ENCODE data around the gene CCNH.
A peak's percentile ranks its signal among the peaks of the same experiment; 100 is the strongest.

CCNH gene

DNA sequence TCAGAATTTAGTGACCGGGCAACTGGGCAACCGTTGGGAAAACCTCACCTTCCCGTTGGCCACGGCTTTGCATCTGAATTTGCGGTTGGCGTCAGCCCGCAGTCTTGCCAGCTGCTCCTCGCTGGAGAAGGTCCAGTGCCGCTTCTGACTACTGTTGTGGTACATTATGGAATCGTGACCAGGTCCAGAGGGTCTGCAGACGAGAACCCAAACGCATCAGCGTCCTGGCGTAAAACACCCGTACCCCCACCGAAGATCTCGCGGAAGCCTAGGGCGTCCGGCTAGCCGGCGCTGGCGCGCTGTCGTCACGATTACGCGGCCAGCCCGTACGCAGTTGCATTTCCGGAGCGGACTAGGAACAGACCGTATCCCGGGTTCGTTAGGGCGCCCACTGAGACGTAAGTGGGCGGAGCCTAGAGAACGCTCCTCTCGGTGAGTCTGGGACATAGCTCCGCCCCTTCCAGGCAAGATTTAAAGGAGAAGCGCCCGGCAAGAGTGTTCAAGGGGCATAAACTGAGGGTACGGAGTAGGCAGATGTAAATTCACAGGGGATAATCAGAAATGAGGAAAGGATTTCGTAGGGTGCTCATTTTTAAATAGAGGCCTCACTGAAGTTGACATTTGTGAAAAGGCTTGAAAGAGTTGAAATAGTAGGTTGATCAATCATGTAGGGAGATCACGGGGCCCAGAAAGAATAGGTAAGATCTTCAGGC, at the start of gene CCNH:
Gene CCNH (minus strand): TSS at position 301 of the 713 bp plus-strand sequence. CDS start 136 bp downstream, at position 165.
- DNase-seq = peak; percentile 98

DNA sequence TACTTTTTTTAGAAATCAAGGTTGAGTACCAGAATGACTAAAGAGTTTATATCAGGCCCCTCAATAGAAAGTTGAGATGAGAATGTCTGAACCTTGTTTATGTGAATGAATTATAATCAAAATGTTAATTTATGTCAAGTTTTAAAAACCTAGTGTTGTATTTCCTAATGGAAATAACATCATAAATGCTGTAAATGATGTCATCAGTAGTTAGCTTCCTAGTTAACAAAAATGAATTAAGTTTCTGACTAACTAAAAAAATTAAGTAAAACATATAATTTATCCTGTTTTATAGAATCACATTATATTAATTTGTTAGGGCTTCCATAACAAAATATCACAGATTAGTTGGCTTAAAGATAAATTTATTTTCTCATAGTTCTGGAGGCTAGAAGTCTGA, 45.0 kb upstream of the CCNH start:
- no peak for DNase-seq

DNA sequence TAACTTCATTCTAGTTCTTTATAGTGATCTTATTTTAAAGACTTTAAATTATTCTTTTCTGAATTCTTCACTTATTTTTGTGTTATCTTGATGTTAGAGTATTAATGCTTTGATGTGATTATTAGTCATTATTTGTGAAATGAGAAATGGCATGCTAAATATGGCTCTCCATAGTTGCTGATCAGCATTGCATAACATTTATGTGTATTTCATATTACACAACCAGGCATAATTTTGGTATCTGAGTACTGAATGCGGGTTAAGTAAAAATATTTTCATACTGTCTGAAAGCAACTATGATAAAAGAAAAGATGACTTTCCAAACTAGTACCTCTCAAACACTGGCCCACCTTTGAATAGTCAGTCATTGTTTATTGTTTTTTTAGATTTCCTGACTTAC, 41.1 kb upstream of the CCNH start:
- DNase-seq = no peak

DNA sequence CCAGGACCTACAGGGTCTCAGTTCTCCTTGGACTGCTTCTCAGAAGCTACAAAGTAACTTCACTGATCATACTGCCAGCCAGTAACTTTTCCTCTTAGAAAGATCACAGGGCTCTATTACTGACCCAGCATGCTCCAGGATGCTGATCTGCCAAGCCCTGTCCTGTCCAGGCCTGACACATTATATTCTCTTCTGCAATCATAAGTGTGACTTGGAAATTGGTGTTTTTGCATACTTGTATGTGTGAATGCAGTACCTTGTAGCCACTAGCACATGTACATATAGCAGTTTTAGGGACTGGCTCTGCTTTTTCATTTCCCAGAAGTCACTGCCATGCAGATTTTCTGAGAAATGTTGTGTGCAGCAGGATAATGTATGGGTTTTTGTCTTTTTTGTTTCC, 40.1 kb upstream of the CCNH start:
- no peak for DNase-seq

DNA sequence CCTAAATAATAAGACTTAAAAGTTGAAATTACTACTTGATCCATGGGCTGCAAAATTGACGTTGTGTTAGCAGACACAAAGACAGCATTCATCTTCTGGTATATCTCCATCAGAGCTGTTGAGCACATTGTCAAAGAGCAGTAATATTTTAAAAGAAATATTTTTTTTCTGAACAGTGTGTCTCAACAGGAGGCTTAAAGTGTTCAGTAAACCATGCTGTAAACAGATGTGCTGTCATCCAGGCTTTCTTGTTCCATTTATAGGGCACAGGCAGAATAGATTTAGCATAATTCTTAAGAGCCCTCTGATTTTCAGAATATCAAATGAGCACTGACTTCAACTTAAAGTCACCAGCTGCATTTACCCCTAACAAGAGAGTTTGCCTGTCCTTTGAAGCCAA, 29.7 kb upstream of the CCNH start:
- no peak for DNase-seq

DNA sequence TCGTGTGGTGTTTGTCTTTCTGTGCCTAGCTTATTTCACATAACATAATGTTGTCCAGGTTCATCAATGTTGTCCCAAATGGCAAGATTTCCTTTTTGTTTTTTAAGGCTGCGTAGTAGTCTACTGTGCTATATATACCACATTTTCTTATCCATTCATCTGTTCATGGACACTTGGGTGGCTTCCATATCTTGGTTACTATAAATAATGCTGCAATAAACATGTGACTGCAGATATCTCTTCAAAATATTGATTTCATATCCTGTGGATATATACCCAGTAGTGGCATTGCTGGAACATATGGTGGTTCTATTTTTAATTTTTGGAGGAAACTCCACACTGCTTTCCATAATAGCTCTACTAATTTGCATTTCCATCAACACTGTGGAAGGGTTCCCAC, 25.5 kb upstream of the CCNH start:
- DNase-seq = no peak

DNA sequence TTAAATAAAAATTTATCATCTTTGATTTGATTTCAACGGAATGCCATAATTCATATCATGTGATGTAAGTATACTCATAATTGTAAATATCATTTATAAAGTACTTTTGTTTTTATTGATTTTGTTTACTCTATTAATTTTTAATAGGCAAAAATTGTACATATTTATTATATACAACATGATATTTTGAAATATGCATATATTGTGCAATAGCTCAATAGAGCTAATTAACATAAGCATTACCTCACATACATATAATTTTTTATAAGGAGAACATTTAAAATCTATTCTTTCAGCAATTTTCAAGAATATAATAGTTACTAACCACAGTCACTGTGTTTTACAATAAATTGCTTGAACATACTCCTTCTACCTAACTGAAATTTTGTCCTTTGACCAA, 25.0 kb upstream of the CCNH start:
- DNase-seq = no peak

DNA sequence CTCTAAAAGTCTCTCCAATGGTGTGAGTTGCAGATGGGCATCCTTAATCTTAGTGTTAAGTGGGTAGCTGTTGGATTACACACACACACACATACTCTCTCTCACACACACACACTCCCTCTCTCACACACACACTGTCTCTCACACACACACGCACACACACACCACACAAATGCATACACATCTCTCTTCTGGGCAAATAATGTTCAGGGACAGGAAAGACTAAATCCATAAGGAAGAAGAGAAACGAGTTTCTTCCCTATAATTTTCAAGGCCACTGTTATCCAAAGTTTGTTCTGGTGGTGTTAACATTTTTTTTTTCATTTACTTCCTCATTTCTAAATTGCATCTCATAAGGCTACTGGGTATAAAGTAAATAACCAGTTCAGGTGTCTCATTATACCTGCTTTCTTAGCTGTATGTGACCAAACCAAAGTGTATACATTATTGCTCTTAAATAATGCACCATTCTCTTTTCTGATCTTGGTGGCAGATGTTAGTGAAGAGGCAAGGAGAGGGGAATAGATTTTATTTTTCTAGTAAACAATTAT, 22.5 kb upstream of the CCNH start:
- no peak for DNase-seq

DNA sequence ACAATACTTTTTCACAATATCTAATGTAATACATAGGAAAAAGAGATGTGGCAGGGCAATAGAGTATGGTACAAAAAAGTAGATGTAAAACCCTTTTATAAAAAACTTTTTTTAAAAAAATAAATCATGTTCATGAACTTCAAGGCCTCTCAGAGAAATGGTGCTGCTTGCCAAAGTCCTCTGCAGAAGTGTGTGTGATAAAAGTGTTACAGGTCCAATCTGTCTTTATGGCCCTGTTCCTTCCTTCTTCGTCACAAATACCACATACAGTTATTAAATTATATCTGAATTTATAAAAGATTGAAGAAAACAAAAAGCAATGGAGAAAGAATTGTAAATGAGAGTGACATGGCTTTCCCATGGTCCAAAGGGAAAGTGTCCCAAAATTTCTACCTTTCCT, 21.7 kb upstream of the CCNH start:
- no peak for DNase-seq

DNA sequence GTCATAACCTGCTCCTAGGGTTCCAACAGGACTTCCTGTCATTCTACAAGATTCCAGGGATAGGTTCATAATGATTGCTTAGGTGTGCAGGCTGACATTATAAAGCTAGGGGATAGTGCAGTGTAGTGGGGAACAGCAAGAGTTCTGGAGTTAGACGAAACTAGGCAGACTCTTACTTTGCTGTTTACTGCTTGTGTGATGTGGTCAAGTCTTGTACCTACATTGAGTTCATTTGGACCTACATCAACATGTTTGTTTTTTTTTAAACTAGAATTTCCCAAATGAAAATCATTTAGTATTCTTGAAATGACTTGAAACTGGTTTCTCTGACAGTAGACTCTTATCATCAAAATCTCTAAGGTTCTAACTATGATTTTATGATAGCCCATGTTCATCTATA, 21.2 kb upstream of the CCNH start:
- no peak for DNase-seq

DNA sequence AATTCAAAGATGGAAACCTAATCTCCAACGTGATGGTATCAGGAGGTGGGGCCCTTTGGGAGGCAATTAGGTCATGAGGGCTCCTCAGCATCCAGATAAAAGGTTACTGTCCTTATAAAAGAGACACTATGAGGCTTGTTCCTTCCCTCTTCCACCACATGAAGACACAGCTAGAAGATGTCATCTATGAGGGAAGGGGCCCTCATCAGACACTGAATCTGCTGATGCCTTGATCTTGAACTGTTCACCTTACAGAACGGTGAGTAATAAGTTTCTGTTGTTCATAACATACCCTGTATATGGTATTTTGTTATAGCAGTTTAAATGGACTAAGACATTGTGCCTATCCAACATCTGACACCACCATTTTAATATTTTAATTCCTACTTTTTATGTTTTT, 19.7 kb upstream of the CCNH start:
- DNase-seq = no peak

DNA sequence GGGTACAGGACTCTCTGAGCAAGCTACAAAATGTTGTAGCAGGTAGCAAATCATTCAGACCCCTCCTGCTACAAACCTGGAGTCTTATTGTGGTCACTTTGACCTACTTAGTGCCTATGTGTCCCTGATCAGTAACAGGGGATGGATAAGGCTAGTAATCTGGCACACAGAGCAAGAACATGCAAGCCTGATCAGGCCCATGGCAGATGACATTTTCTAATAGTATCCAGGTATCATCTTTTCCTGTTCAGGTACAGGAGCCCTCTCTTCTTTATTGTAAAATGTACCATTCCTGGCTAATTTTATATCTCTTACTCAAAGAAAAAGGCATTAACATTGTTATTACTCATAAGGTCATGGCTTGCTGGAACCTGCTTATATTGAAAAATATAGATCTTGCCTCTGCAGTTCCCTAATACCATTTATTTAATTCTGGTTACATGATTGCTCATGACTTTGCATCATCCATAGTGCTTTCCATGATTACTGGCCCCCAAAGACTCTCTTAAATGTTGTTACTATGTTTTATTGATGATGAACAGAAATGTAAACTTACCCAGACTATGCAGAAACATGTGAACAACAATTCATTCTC, 18.2 kb upstream of the CCNH start:
- no peak for DNase-seq

DNA sequence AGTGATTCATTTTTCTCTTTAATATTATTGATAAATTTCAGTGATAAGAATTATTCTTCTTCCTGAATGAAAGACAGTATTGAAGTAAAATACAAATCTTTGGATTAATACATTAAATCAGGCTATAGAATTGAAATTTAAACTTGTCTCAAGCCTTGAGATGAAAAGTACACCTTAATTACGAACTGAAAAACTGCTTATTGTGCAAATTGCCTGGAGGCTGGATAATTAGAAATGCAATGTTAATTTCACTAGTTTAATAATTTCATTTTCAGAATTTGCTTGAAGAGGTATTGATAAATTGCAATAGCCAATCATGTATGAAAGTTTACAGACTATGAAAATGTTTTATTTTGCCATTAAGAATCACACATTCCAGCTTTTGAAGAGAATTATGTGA, 11.0 kb upstream of the CCNH start:
- DNase-seq = no peak

DNA sequence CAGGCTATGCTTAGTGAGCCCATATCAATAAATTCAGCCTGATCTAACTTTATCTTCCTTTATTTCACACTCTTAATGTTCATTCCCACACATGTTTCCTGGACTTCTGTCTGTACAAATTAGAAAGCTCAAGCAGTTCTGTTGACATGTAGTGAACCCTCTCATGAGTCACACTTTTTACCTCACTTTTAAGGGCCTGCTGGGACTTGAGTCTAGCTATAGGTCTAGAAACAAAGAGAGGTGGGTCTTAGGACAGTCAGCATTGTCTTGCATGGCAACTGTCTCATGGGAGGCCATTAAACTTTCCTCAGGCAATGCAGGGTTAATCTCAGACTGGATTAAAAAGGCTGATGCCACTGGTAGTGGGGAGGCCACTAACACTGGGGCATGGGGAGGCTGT, 8.6 kb upstream of the CCNH start:
- DNase-seq = no peak

DNA sequence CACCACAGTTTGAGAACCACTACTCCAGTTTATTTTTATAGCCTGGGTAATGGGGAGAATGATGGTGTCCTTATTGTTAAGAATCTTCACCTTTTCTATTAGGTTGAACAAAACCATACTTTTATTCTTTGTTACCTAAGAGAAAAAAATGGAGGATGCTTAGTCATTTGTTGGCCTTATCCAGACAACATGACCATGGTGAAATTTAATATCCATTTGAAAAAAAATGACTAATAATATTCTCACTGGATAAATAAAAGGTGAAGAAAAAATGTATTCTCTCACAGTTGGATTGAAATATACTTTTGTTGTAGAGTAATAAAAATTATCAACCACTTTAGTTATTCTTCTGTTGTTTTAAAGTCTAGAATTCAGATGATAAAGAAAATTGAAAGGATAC, 5.8 kb upstream of the CCNH start:
- DNase-seq = no peak

DNA sequence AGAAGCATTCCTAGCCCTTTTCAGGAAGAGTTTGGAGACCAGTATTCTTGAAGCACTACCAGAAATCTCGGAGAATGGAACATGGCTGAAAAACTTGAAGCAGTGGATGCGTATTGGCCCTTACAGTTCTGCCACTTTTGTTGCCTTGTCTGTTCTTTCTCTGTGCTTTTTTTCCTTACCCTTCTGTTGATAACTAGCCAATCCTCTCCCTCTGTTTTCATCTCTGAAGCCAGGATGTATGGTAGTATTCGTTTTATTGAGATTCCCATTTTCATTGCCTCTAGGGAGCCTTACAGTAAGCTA, 564 bp upstream of the CCNH start:
- no peak for DNase-seq

DNA sequence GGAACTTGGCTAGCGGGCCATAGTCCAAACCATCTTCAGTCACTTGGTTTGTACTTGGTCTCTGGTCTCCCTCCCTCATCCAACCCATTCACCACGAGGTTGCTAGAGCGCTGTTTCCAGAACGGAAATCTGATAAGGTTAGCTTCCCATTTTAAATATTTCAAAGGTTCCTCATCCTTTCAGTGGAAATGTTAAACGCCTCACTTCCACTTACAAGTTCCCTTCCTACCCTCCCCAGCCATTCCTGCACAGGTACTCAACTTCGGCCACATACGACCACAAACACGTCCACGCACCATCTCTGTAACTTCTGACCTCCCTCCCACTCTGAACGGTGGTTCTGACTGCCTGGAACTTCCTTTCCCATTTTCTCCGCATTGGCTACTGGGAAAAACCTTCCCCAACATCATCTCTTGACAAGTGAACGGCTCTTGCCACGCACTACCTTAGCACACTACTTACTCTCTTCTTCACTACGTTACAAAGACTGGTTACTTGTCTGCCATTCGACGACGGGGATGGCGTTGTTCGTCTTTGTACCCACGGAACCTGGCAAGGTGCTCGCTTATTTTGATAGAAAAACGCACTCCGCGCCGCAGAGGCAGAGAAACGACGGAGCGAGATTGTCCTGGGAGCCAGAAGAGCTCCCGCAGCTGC, 629 bp downstream of the CCNH start:
- peak; percentile 58 for DNase-seq

DNA sequence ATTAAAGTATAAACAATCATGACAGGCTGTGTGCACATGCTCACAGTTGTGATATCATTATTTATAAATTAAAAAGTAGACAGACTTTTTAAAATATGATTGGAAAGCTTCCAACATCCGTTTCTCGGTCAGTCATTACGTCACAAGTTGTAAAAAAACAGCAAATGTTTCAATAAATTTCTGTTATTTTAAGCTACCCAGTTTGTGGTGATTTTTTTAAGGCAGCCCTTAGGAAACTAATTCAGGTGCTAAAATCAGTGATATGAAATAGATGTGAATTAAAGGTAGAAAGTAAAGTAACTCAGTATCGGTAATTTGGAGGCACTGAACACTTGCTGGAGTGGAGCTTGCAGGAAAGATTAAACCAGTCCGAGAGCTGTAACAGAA, 1.2 kb downstream of the CCNH start:
- DNase-seq = peak; percentile 60

DNA sequence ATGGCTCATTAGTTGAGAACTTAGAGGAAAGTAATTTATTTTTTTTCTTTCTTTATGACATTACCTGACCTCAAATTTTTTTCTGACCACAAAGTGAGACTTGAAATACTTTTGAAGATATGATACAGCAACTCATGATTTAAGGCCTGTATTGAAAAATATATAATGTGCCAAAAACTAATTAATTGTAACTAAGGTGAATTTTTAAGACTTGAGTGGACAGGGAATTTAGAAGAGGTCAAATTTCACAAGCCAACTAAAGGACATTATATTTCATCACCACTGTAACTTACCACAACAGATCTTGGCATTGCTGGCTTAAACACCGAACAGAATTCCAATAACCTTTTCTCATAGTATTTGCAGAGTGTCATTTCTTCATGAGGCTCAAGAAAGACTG, 1.8 kb downstream of the CCNH start:
- no peak for DNase-seq

DNA sequence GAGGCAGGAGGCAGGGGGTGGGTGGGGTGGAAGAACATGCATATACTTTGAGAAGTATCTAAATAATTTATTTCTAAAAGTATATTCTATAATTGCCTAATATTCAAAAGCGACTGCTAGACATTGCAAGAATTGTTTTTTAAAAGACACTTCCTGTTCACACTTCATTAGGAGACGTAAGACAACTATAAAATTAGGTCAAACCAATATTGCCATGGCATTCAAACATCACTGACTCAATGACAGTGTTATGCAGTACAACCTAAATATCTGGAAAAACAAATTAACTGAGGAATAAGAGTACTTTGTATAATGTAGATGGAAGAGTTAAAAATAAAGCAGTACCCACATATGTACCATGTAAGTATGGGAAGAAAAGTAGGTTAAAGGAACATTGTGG, 4.5 kb downstream of the CCNH start:
- peak; percentile 50 for DNase-seq

DNA sequence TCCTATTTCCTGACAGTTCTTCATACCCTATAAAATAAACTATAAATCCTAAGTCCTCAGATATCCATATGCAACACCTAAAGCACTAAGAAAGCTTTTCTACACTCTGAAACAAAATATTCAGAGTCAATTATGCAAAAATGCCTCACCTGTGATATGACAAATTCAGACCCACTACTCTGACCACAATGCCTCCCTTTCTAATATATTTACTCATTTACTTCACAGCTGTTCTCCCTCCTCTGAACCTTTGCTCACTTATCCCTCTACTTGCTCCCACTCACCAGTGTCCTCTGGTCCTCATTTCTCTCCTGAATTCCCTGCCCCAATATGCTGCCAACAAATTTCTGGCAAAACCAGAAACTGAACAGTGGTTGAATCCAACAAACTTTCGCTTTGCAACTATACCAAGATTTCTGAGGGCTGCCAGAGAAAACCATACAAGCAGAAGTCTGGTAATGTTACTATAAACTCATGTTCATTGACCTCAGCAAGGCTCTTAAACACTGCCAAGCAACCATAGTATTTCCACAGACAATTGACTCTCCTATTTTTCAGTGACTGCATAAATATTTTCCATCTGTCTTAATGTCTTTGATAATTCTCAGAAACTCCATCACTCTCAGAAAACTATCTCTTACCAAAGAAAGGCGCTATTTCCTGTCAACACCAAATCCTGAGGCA, 7.1 kb downstream of the CCNH start:
- DNase-seq = no peak

DNA sequence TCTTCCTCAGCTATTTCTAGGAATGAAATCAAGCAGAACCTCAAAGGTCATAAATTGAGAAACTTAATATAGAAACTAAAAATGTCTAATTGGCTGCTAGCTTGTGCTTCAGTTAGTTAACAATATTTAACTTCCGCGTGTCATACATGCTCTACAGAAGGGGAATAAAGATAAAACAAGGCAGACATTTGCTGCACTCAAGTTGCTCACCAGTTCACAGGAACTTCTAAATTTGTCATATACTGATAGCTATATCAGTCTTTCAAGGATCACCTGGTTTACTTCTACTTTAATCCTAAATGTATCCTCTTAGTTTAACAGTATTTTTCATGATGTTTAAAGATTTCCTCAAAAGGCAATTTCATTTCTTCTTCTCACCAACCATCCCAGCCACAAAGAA, 8.4 kb downstream of the CCNH start:
- DNase-seq = no peak

DNA sequence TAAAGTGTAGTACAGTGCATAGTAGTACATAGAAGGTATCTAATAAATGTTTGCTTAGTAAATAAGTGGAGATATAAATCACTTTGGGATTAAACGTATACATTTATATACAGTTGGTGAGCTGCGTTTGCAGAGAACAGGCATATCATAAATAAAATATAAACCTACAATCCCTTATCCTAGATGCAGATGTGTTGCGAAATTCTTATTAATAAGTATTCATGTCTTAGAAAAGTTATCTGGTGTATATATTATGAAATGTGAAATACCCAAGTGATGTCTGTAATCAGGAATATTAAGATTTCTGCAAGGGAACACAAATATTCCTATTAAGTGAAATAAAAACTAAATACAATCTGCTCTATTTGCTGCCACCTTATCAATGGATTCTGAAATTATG, 8.8 kb downstream of the CCNH start:
- no peak for DNase-seq

DNA sequence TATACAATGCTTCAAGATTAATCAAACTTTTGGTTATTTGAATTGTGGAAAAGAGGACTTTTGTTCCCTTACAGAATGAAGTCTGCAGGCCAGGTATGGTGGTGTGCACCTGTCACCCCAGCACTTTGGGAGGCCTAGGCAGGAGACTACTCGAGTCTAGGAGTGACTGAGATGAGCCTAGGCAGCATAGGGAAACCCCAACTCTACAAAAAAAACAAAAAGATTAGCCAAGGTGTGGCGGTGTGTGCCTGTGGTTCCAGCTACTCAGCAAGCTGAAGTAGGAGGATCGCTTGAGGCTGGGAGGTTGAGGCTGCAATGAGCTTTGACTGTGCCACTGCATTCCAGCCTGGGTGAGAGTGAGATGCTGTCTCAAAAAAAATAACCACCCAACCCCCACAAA, 9.3 kb downstream of the CCNH start:
- no peak for DNase-seq

Measured in CD4-positive, alpha-beta T cell treated with Interleukin-10 for 1 hour (primary cell).